GM21576 (cell line): ENCODE data around the gene HBD.

Experiments used
- ATAC-seq: cut with Tn5 transposase; IDR thresholded peaks from one replicate; pipeline ENCODE4 v1.9.1; 2021; ENCODE audit warnings: mild to moderate bottlenecking, moderate library complexity; ENCODE audit not compliant: unreplicated experiment

Gene HBD

DNA sequence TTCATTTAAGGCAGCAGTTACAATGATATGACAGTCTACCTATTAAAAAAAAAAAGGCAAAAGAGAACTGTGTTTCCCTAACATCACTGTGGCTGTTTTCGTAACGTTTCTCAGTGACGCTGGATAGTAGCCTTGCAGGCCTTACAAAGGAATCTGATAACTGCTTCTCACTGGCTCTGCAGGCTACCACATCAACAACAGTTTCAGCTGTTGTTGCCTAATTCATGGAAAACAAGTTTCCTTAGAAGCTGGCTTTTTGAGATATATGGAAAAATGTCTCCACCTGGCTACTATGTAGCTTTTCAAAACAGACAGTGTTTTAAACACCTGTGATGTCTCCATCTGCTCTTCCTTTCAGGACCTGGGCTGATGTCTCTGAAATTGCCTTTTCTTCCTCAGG, 37.6 kb downstream of the HBD start:
- no peak for ATAC-seq

- ATAC-seq: no peak
Measured at GRCh38 chr11:5196067-5196466, 38.2 kb downstream of the HBD start.

DNA sequence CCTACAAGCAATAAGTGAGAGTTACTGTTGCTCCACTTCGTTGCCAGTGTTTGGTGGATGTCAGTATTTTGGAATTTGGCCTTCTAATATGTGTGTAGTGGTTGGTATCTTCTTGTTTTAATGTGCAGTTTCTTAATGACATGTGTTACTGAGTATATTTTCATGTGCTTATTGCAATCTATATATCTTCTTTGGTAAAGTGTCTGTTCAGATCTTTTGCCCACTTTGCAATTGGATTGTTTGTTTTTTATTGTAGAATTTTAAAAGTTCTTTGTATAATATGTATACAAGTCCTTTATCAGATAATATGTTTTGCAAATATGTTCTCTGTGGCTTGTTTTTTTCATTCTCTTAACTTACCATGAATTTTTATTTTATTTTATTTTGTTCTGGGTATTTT, 41.5 kb downstream of the HBD start:
- no peak for ATAC-seq

- ATAC-seq: no peak
Measured at GRCh38 chr11:5188201-5188600, 46.1 kb downstream of the HBD start.
